ENCODE measurements around the gene LAMB4.

- TF ChIP-seq EZH2phosphoT487 (IDR thresholded peaks at IDR 0.05; ENCODE audit: insufficient read depth, low read depth) (no peak), EZH2 (IDR thresholded peaks at IDR 0.05; ENCODE audit: insufficient read depth, poor library complexity, severe bottlenecking) (no peak)
Measured at GRCh38 chr7:108071551-108071950, 58.6 kb downstream of the LAMB4 start.

Measured in GM23248 (cell line).